HepG2 (cell line): ENCODE data around the gene TSR1. TPM values are rescaled to one million over a fixed set of nuclear protein-coding genes. Genes with fewer than 3 reads are reported as not detected.
A peak's percentile ranks its signal among the peaks of the same experiment; 100 is the strongest.

Experiments used
- CTCF ChIP-seq: sonication (generic); formaldehyde crosslinking; IDR thresholded peaks from 2 replicates; pipeline ENCODE4 v1.5.0; 2020; ENCODE audit warnings: mild to moderate bottlenecking, missing genetic modification reagents, moderate library complexity
- DZIP1 ChIP-seq: sonication (generic); formaldehyde crosslinking; IDR thresholded peaks from 2 replicates; pipeline ENCODE4 v1.5.0; 2020; ENCODE audit warnings: mild to moderate bottlenecking, missing genetic modification reagents
- E2F2 ChIP-seq: sonication (generic); formaldehyde crosslinking; IDR thresholded peaks from 2 replicates; pipeline ENCODE4 v1.4.0; 2020; ENCODE audit warnings: missing genetic modification reagents, borderline replicate concordance
- HNF4G ChIP-seq, 2 experiments: sonication (generic) in 1 of 2; formaldehyde crosslinking in 1 of 2; IDR thresholded peaks; 2 replicates each; pipeline versions ENCODE4 v1.4.0 to v1.6.1; 2011 to 2020; ENCODE audit warnings: borderline replicate concordance in 2 of 2, low read depth in 2 of 2, mild to moderate bottlenecking in 2 of 2, low read length in 1 of 2, missing genetic modification reagents in 1 of 2, moderate library complexity in 1 of 2
- HNRNPH1 ChIP-seq: fragments of 200-400 bp; formaldehyde crosslinking; optimal IDR thresholded peaks from 2 replicates; pipeline ENCODE3; 2017; ENCODE audit warnings: mild to moderate bottlenecking, low read depth, low read length
- HOXA5 ChIP-seq: sonication (generic); formaldehyde crosslinking; IDR thresholded peaks from 2 replicates; pipeline ENCODE4 v1.4.0; 2020; ENCODE audit warnings: missing genetic modification reagents
- MEF2D ChIP-seq: sonication (generic); formaldehyde crosslinking; IDR thresholded peaks from 2 replicates; pipeline ENCODE4 v1.5.1; 2020; ENCODE audit warnings: mild to moderate bottlenecking, missing genetic modification reagents
- POLR2A ChIP-seq, 2 experiments: IDR thresholded peaks; 2 replicates each; pipeline ENCODE4 v1.6.1; 2011; ENCODE audit warnings: low read depth in 2 of 2, low read length in 2 of 2, mild to moderate bottlenecking in 1 of 2, moderate library complexity in 1 of 2; ENCODE audit not compliant: insufficient read depth in 1 of 2
- PRPF4 ChIP-seq: fragments of 200-400 bp; formaldehyde crosslinking; IDR thresholded peaks from 2 replicates; pipeline ENCODE4 v1.6.1; 2016; ENCODE audit warnings: low read length, low read depth; ENCODE audit not compliant: poor library complexity, severe bottlenecking
- RAD21 ChIP-seq: fragments of 450-650 bp; formaldehyde crosslinking; IDR thresholded peaks from 2 replicates; pipeline ENCODE4 v1.5.0; 2020; ENCODE audit warnings: mild to moderate bottlenecking
- SALL1 ChIP-seq: sonication (generic); formaldehyde crosslinking; IDR thresholded peaks from 2 replicates; pipeline ENCODE4 v1.8.0; 2022; ENCODE audit warnings: mild to moderate bottlenecking, missing genetic modification reagents
- SMAD9 ChIP-seq: sonication (generic); formaldehyde crosslinking; IDR thresholded peaks from 2 replicates; pipeline ENCODE4 v1.5.1; 2020; ENCODE audit warnings: mild to moderate bottlenecking, missing genetic modification reagents
- SOX6 ChIP-seq, 2 experiments: fragments of 450-650 bp in 1 of 2; sonication (generic) in 1 of 2; formaldehyde crosslinking in 1 of 2; IDR thresholded peaks; 2 replicates each; pipeline versions ENCODE4 v1.4.0 to v1.6.1; 2017 to 2020; ENCODE audit warnings: antibody characterized with exemption in 1 of 2, mild to moderate bottlenecking in 1 of 2, missing genetic modification reagents in 1 of 2
- TFE3 ChIP-seq: IDR thresholded peaks from 2 replicates; pipeline ENCODE4 v1.6.1; 2016
- U2AF1 ChIP-seq: fragments of 200-400 bp; formaldehyde crosslinking; optimal IDR thresholded peaks from 2 replicates; pipeline ENCODE3; 2017; ENCODE audit warnings: mild to moderate bottlenecking, low read depth, low read length
- ZBTB38 ChIP-seq: sonication (generic); formaldehyde crosslinking; IDR thresholded peaks from 2 replicates; pipeline ENCODE4 v1.5.1; 2020; ENCODE audit warnings: mild to moderate bottlenecking, missing genetic modification reagents
- ZFP36 ChIP-seq: fragments of 150-350 bp; IDR thresholded peaks from 2 replicates; pipeline ENCODE4 v1.6.1; 2018; ENCODE audit warnings: borderline replicate concordance, low read length, low read depth; ENCODE audit not compliant: partially characterized antibody
- ZNF670 ChIP-seq: sonication (generic); formaldehyde crosslinking; IDR thresholded peaks from 2 replicates; pipeline ENCODE4 v1.8.0; 2022; ENCODE audit warnings: mild to moderate bottlenecking, missing genetic modification reagents, borderline replicate concordance
- ZNF883 ChIP-seq: sonication (generic); formaldehyde crosslinking; IDR thresholded peaks from 2 replicates; pipeline ENCODE4 v1.5.1; 2020; ENCODE audit warnings: mild to moderate bottlenecking, missing genetic modification reagents; ENCODE audit errors: not compliant biosample characterization
- polyA plus RNA-seq, 8 experiments: library from polyadenylated mRNA; depleted of rRNA in 3 of 8; stranded (reverse) in 7 of 8; unstranded in 1 of 8; fragments of >200 nt; fragmentation: Illumina TruSeq in 4 of 8; extraction: Trizol in 4 of 8; gene quantifications; 2 replicates each; pipeline versions ENCODE4 v1.2.1 to v1.2.3, GENCODE V29; 2011 to 2016; ENCODE audit warnings: low read depth in 4 of 8, missing spikeins in 1 of 8, mixed read lengths in 1 of 8; ENCODE audit not compliant: insufficient read depth in 1 of 8
- total RNA-seq, 5 experiments: library from RNA; depleted of rRNA; stranded (reverse); fragments of >200 nt; fragmentation: Illumina TruSeq; extraction: Trizol; gene quantifications; 2 replicates each; pipeline ENCODE4 v1.2.3, GENCODE V29; 2016; ENCODE audit warnings: low read depth in 1 of 5

Gene TSR1
- total and polyA plus RNA-seq, 2 of the 13 experiments (the other 11 are each of a cell fraction or from before 2014, with no cell fraction given) = 7.1 to 65.8 TPM

GRCh38 chr17:2336215-2336851 lies at the start of gene TSR1 (continued):
- no peak for TF ChIP-seq HNRNPH1
- TF ChIP-seq HOXA5 = peak; percentile 43; the same call in 1 of the 2 replicates
- TF ChIP-seq U2AF1 = peak; percentile 53
- peak; percentile 43 for TF ChIP-seq RAD21 (CRISPR knock-in tag)
- peak; percentile 67; the same call in 1 of the 2 replicates for TF ChIP-seq ZBTB38 (CRISPR knock-in tag)
- TF ChIP-seq ZNF670 (CRISPR knock-in tag) = peak; percentile 85; the same call in 1 of the 2 replicates
- TF ChIP-seq ZNF883 (CRISPR knock-in tag) = peak; percentile 56
- no peak for TF ChIP-seq SMAD9 (CRISPR knock-in tag)
- peak; percentile 28; the same call in 1 of the 2 replicates for TF ChIP-seq E2F2 (CRISPR knock-in tag)
- no peak for TF ChIP-seq SOX6 (IDR thresholded peaks at IDR 0.05)
- TF ChIP-seq SOX6 (CRISPR knock-in tag; IDR thresholded peaks at IDR 0.05) = peak; percentile 42; the same call in 1 of the 2 replicates
- TF ChIP-seq TFE3 (CRISPR knock-in tag) = 0 out of 2 replicates have a peak, but pooled peaks have one; percentile 55
- peak; percentile 38; the same call in 1 of the 2 replicates for TF ChIP-seq MEF2D
- TF ChIP-seq CTCF (CRISPR knock-in tag) = peak; percentile 76
- no peak for TF ChIP-seq ZFP36
- peak; percentile 79 for TF ChIP-seq SALL1
- TF ChIP-seq PRPF4 = no peak
- peak; percentile 90 to 97 for TF ChIP-seq POLR2A (IDR thresholded peaks at IDR 0.05; ENCODE audit: insufficient read depth in 1 of 2, low read depth in 2 of 2, low read length in 2 of 2)
- no peak for TF ChIP-seq HNF4G (IDR thresholded peaks at IDR 0.05; ENCODE audit: borderline replicate concordance, low read depth, low read length)
- peak; percentile 57; the same call in 1 of the 2 replicates for TF ChIP-seq HNF4G (CRISPR knock-in tag; IDR thresholded peaks at IDR 0.05; ENCODE audit: borderline replicate concordance, low read depth)
- peak; percentile 89; the same call in 1 of the 2 replicates for TF ChIP-seq DZIP1 (CRISPR knock-in tag)
